GM18508 (cell line): Measurements from ENCODE around the gene FTHL17.

Experiments used
- ATAC-seq: cut with Tn5 transposase; IDR thresholded peaks from one replicate; pipeline ENCODE4 v1.9.1; 2021; ENCODE audit warnings: moderate number of reproducible peaks; ENCODE audit not compliant: insufficient read depth, unreplicated experiment

Gene FTHL17

DNA sequence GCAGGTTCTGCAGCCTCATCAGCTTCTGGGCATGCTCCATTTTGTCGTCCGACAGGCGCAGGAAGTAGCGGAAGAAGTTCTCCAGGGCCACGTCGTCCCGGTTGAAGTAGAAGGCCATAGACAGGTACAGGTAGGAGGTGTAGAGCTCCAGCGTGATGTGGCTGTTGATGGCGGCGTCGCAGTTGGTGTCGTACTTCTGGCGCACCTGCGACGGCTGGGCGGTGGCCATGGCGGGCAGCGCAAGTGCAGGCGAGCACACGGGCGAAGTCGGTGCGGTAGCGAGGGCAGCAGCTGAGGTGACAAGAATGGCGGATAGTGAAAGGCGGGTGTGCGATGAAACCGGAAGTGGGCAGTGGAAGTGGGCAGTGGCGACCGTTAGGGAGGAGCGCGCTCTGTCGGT is at the start of gene FTHL17:
FTHL17 (minus strand) TSS at position 317 of the 400 bp plus-strand sequence; CDS start at position 229, 88 bp downstream.
- no peak for ATAC-seq

DNA sequence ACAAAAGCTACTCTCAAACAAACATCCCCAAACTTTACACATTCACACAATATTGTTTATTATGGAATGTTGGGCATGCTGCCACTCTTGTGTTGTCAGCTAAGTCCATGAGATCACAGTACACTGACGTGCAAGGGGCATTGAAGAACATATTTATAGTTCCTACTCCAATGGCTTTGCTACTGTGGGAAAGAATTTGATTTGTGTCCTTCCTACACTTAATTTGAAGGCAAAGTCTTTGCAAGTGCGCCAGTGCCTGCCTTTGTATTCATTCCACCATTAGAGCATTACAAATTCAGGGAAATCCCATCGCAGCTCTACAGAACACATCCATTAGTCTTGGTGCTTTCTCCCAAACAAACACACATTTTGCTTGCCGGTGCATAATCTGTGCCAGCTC is 45.4 kb upstream of the FTHL17 start:
- ATAC-seq: no peak

DNA sequence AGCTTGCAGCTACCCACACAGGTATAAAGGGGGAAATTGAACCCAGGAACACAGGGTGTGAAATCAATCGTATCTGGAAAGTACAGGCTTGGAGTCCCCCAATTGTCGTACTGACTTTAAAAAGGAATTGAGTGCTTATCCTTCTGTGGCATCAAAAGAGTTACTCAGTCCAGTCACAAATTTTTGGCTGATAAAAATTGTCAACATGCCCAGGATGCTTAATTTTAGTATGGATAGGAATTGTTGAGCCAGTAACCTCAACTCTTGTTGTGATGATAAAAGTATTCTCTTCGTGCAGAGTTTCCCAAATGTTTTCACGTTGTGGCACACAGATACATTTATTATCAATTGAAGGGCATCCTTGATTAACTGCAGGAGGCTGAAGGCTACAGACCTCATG is 43.6 kb upstream of the FTHL17 start:
- no peak for ATAC-seq

- no peak for ATAC-seq
Measured at GRCh38 chrX:31114858-31115257, 43.0 kb upstream of the FTHL17 start.

DNA sequence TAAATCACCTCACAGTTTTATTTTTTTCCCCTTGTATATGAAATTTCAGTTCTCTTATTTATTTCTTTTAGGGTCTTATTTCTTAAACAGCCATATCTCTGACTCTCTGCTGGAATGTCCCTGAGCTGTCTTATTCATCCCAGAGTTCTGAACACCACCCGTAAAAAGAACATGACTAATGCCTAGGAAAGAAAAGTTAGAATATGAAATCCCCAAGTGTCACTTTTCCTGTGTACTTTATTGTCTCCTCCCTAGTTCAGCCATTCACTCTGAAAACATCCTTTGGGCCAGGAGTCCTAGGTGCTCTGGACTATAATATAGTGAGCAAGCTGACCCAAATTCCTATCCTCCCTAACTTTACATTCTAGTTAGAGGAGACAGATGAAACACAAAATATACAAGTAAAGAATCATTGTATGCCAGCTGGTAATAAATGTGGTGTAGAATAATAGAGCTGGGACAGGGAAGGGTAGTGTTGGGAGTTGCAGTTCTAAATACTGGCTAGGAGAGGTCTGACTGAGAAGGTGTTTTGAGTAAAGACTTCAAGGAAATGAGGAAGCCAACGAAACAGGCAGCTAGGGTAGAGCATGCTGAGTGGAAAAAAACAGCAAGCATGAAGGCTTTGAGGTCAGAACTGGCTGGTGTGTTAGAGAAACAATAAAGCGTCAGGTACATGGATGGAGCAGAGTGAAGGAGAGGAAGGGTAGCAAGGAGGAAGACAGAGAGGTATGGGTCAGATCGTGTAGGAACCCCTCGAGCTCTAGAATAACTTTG is 40.6 kb upstream of the FTHL17 start:
- no peak for ATAC-seq

DNA sequence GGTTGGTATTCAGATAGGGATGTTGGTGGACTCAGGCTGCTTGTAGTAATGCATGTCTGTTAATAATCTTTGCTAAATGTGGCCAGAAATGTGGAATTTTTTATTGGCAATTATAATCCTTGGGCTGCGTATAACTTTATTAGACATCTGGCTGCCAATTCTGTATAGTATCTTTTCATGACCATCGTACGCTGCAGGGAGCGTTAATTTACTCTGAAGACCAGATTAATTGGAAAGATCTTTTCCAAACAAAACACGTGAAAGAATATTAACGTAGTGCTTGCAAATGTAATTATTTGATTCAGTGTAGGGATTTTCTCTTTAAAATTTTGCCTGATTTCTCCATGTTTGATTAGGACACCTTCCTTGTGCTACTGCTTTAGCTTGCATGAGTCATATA is 38.8 kb upstream of the FTHL17 start:
- ATAC-seq: no peak

DNA sequence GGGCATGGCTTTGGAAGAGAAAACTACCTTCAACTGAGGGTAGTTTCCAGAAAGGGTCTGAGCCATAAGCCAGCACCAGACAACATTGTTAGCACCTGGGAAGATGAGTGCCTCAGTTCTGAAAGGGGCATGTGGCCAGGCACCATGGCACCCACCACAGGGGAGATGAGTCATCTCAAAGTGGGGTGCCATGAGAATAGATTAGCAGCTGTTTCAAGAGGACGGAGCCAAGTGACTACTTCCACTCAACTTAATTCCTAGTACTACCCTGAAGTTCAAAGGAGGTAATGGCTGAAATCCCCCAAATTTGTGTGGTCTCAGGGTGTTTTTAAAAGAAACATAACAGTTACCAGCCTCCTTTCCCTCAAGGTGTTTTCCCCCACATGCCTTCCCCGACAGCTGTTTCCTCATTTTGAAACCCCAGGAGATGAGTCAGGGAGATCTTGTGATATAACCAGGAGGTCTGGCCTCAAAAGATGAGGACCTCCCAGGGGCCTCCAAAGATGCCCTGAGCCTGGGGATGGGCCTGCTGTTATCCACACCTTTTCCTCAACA is 27.8 kb upstream of the FTHL17 start:
- ATAC-seq: peak; percentile 74

DNA sequence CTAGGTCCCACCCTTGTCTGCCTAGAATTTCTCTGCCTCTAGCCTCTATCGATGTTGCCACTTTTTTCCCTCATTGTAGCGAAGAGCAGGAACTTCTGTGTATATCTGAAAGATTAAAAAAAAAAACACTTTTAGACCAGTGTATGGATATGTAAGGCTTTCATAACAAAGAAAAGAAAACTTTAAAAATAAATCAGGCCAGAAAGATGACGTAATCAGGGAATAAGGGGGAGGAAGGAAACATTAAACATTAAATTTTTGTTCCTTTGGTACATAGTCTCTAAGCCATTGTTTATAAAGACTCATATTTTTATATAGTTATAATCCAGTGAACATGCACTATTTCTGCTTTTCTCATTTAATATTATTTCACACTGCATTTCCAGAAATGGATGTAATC is 26.2 kb upstream of the FTHL17 start:
- no peak for ATAC-seq

- ATAC-seq: peak; percentile 16
Measured at GRCh38 chrX:31093639-31093975, 21.8 kb upstream of the FTHL17 start.

DNA sequence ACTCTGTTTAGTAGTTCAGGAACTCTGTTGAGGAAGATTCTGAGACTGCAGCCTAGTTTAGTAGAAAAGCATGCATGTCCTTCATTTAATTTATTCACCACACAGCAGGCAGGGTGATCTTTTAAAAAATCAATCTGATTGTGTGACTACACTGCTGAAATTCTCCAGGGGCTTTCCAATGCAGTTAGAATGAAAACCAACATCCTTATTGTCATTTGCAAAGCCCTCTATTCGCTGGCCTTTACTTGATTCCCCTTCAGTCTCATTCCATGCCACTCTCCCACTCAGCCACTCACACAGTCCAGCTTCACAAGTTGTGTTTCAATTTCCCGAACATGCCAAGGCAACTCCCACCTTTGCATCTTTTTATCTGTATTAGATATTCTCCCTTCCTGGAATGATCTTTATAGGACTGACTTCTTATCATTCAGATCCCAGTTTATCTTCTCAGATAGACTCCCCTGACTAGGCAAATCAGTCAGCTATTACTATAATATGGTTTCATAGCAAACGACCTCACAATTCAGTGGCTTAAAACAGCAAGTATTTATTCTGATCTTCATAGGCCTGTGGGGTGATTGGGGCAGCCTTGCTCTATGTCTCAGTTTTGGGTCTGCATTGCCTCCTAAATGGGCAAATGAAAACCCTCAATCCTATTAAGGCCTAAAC is 21.3 kb upstream of the FTHL17 start:
- ATAC-seq: peak; percentile 54

DNA sequence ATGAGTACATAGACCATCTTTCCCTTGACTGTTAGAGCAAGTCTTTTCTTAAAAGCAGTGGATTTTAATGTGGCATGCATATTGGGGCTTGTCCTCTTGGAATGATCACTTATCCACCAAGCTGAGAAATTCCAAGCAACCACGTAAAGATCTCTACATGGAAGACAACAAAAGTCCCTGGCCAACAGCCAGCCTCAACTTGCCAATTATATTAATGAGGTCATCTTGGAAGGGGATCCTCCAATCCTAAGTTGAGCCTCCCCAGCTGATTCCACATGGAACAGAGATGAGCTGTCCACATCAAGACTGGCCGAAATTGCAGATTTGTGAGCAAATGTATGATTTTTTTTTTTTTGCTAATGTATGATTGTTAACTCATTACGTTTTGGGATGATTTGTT is 20.6 kb upstream of the FTHL17 start:
- ATAC-seq: no peak

- ATAC-seq: no peak
Measured at GRCh38 chrX:31091819-31092218, 20.0 kb upstream of the FTHL17 start.

GRCh38 chrX:31074522-31074921 is 2.7 kb upstream of the FTHL17 start:
- no peak for ATAC-seq

DNA sequence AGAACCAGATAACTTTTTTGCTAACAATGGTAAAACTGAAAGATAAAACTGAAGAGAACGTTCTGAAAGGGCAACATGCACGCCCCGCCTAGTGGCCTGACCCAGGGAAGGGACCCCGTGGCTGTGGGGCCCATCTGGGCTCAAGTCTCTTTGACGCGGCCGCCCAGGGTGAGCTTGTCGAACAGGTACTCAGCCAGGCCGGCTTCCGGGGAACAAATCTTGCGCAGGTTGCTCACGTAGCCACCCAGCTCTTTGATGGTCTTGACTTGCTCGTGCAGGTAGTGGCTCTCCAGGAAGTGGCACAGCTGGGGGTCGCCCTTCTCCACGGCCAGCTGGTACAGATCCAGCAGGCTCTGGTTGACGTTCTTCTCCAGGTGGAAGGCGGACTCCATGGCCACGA is 579 bp downstream of the FTHL17 start:
- ATAC-seq: no peak

DNA sequence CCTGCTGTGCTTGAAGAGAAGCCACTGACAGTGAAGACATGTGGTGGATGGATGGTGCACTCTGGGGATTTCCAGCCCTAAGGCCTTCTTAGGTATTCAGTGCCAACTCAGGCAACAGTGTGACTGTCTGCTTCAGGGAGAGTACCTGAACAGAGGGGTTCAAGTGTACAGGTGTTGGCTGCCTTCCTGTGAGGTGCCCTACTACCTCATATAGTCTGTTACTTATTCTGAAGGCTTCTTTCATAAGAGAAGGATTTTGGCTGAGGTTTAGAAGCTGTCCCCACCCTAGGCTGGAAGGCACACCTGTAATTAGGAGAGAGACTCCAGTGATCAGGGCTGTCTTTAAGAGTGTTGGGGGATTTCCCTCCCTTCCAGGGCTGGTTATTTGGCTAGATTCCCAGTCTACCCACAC is 1.8 kb downstream of the FTHL17 start:
- ATAC-seq: peak; percentile 67

GRCh38 chrX:31063114-31063513 is 8.7 kb downstream of the FTHL17 start:
- ATAC-seq: no peak

DNA sequence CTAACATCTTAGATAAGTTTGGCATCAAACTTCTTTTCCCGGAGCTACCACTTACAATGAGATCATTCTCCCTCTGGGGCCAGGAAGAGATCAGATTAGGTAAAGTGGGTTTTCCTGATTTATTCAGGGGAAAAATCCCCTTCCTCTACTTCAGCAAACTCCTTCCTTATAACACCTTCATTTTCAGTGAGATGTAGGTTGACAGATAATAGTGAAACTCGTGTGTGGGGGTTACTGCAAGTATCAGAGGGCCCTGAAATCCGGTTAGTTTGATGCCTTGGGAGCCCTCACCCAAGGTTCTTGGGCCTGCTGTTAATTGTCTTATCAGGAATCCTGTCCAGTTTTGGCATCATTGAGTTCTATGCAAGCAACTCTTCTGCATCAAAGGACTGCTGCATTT is 10.8 kb downstream of the FTHL17 start:
- ATAC-seq: peak; percentile 69

GRCh38 chrX:31060016-31060415 is 11.8 kb downstream of the FTHL17 start:
- ATAC-seq: no peak

GRCh38 chrX:31058284-31058683 is 13.6 kb downstream of the FTHL17 start:
- ATAC-seq: no peak

DNA sequence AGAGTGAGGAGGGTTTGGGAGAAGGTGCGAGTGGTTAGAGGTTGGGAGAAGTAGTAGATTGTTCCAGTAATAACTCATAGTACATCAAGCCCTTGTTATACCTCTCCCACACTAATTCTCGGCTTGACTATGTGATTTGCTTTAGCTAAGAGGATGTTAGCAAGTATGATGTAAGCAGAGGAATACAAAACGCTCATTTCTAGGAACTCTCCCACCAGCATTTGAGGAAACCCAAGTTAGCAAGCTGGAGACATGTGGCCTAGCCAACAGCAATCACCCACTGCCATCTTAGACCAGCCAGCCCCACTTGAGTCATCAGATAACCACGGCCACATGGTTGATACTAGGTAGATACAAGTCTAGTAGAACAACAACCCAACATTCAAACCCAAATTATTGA is 14.2 kb downstream of the FTHL17 start:
- ATAC-seq: no peak

DNA sequence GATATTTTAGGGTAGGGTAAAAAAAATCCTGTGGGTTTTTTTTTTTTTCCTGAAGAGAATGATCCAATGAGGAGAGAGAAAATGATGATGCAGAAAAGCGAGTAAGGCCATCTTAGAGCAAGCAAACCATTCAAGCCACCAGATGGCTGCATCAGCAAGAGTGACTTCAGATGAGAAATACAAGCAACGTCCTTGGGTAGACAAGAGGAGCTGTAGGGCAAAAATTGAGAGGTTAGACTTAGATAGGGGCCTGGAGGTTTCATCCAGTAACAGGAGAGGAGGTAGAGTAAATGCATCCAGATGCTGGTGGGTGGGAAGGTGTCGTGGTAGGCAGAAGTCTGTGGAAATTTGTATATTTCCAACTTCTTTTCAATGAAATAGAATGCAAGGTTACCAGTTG is 14.6 kb downstream of the FTHL17 start:
- no peak for ATAC-seq

GRCh38 chrX:31053621-31054020 is 18.2 kb downstream of the FTHL17 start:
- ATAC-seq: no peak
